HEK293 (cell line): Measurements from ENCODE around the gene WASL.

ENCODE experiments used
- CTCF ChIA-PET: fragments of 350-600 bp; formaldehyde crosslinking; extraction: SDS; loops from one replicate; lab custom pipeline; 2021; ENCODE audit warnings: antibody characterized with exemption; lab: Yijun Ruan, JAX
- POLR2A ChIA-PET: fragments of 300-600 bp; formaldehyde crosslinking; extraction: SDS; loops from one replicate; lab custom pipeline; 2020; ENCODE audit warnings: antibody characterized with exemption, inconsistent platforms; lab: Yijun Ruan, JAX
- H3K27ac ChIP-seq: fragments of 200-500 bp; sonication (Bioruptor generic); 2 replicates; pipeline ENCODE4 v1.5.1; 2014; ENCODE audit warnings: low read depth, low read length, control low read depth, inconsistent platforms; ENCODE audit errors: extremely low read depth
- H3K36me3 ChIP-seq, 2 experiments: fragments of 200-500 bp in 1 of 2; sonication (Bioruptor generic) in 1 of 2; 1 replicate in 1 of 2; 2 replicates in 1 of 2; pipeline ENCODE4 v1.5.1; 2014 to 2017; ENCODE audit warnings: inconsistent platforms in 2 of 2, low read length in 2 of 2; ENCODE audit not compliant: control insufficient read depth in 2 of 2, insufficient read depth in 1 of 2
- H3K4me1 ChIP-seq: fragments of 200-500 bp; sonication (Bioruptor generic); 2 replicates; pipeline ENCODE4 v1.5.1; 2014; ENCODE audit warnings: mild to moderate bottlenecking, low read length, inconsistent platforms; ENCODE audit not compliant: control insufficient read depth, insufficient read depth
- H3K4me3 ChIP-seq: 2 replicates; pipeline ENCODE4 v1.5.1; 2011; ENCODE audit warnings: low read depth, mild to moderate bottlenecking, control low read depth, low read length, moderate library complexity
- H3K9me3 ChIP-seq: fragments of 200-500 bp; sonication (Bioruptor generic); 2 replicates; pipeline ENCODE4 v1.5.1; 2014; ENCODE audit warnings: low read depth, low read length, inconsistent platforms; ENCODE audit not compliant: control insufficient read depth, insufficient read depth
- KLF10 ChIP-seq: fragments of 450-650 bp; IDR thresholded peaks from 2 replicates; pipeline ENCODE4 v1.5.1; 2018; ENCODE audit warnings: missing biosample characterization, mild to moderate bottlenecking, missing genetic modification characterization
- PRDM1 ChIP-seq: fragments of 450-650 bp; formaldehyde crosslinking; IDR thresholded peaks from 2 replicates; pipeline ENCODE4; 2016; ENCODE audit warnings: missing biosample characterization, missing genetic modification characterization
- SALL2 ChIP-seq: fragments of 450-650 bp; formaldehyde crosslinking; IDR thresholded peaks from 2 replicates; pipeline ENCODE4 v1.5.0; 2017; ENCODE audit warnings: missing biosample characterization, mild to moderate bottlenecking, missing genetic modification characterization, borderline replicate concordance
- ZBTB21 ChIP-seq: fragments of 450-650 bp; formaldehyde crosslinking; IDR thresholded peaks from 2 replicates; pipeline ENCODE4 v1.5.1; 2017; ENCODE audit warnings: missing biosample characterization, missing genetic modification characterization
- ZNF10 ChIP-seq: fragments of 450-650 bp; formaldehyde crosslinking; IDR thresholded peaks from 2 replicates; pipeline ENCODE4 v1.5.1; 2017; ENCODE audit warnings: missing biosample characterization, missing genetic modification characterization
- ZNF146 ChIP-seq: fragments of 450-650 bp; formaldehyde crosslinking; IDR thresholded peaks from 2 replicates; pipeline ENCODE4 v1.5.1; 2016; ENCODE audit warnings: missing biosample characterization, missing genetic modification characterization
- ZNF16 ChIP-seq: fragments of 450-650 bp; formaldehyde crosslinking; IDR thresholded peaks from 2 replicates; pipeline ENCODE4 v1.5.1; 2016; ENCODE audit warnings: low read depth, missing biosample characterization, missing genetic modification characterization
- ZNF214 ChIP-seq: fragments of 450-650 bp; formaldehyde crosslinking; IDR thresholded peaks from 2 replicates; pipeline ENCODE4 v1.5.1; 2017; ENCODE audit warnings: missing biosample characterization, mild to moderate bottlenecking, missing genetic modification characterization, borderline replicate concordance
- ZNF311 ChIP-seq: fragments of 450-650 bp; formaldehyde crosslinking; IDR thresholded peaks from 2 replicates; pipeline ENCODE4 v1.5.1; 2017; ENCODE audit warnings: missing biosample characterization, missing genetic modification characterization, borderline replicate concordance
- ZNF394 ChIP-seq: fragments of 450-650 bp; formaldehyde crosslinking; IDR thresholded peaks from 2 replicates; pipeline ENCODE4 v1.5.1; 2016; ENCODE audit warnings: missing biosample characterization, missing genetic modification characterization, mild to moderate bottlenecking, moderate library complexity, borderline replicate concordance
- ZNF521 ChIP-seq: fragments of 450-650 bp; formaldehyde crosslinking; IDR thresholded peaks from 2 replicates; pipeline ENCODE4 v1.5.1; 2017; ENCODE audit warnings: missing biosample characterization, mild to moderate bottlenecking, missing genetic modification characterization
- ZNF555 ChIP-seq: fragments of 450-650 bp; formaldehyde crosslinking; conservative IDR thresholded peaks from 2 replicates; pipeline ENCODE4 v1.5.1; 2017; ENCODE audit warnings: missing biosample characterization, mild to moderate bottlenecking, missing genetic modification characterization, inconsistent platforms
- ZNF560 ChIP-seq: fragments of 450-650 bp; formaldehyde crosslinking; IDR thresholded peaks from 2 replicates; pipeline ENCODE4 v1.5.1; 2017; ENCODE audit warnings: missing biosample characterization, missing genetic modification characterization, borderline replicate concordance
- ZNF571 ChIP-seq: fragments of 450-650 bp; formaldehyde crosslinking; IDR thresholded peaks from 2 replicates; pipeline ENCODE4 v1.5.0; 2017; ENCODE audit warnings: missing biosample characterization, missing genetic modification characterization
- ZNF610 ChIP-seq: fragments of 450-650 bp; formaldehyde crosslinking; IDR thresholded peaks from 2 replicates; pipeline ENCODE4 v1.5.1; 2016; ENCODE audit warnings: missing biosample characterization, missing genetic modification characterization, borderline replicate concordance
- ZNF701 ChIP-seq: fragments of 450-650 bp; formaldehyde crosslinking; IDR thresholded peaks from 2 replicates; pipeline ENCODE4 v1.5.1; 2016; ENCODE audit warnings: missing biosample characterization, missing genetic modification characterization
- TF ChIP-seq, protein P1 (sequence below): fragments of 450-650 bp; formaldehyde crosslinking; IDR thresholded peaks from 2 replicates; pipeline ENCODE4 v1.5.1; 2016; ENCODE audit warnings: missing biosample characterization, missing genetic modification characterization, low read depth
- TF ChIP-seq, protein P2 (sequence below): fragments of 450-650 bp; formaldehyde crosslinking; IDR thresholded peaks from 2 replicates; pipeline ENCODE4 v1.5.1; 2016; ENCODE audit warnings: missing biosample characterization, missing genetic modification characterization
- TF ChIP-seq, protein P3 (sequence below): fragments of 450-650 bp; formaldehyde crosslinking; IDR thresholded peaks from 2 replicates; pipeline ENCODE4 v1.5.1; 2016; ENCODE audit warnings: missing biosample characterization, missing genetic modification characterization
- TF ChIP-seq, protein P4 (sequence below): fragments of 450-650 bp; formaldehyde crosslinking; IDR thresholded peaks from 2 replicates; pipeline ENCODE4 v1.5.1; 2016; ENCODE audit warnings: missing biosample characterization, missing genetic modification characterization
- TF ChIP-seq, protein P5 (sequence below): fragments of 450-650 bp; formaldehyde crosslinking; IDR thresholded peaks from 2 replicates; pipeline ENCODE4 v1.5.1; 2016; ENCODE audit warnings: missing biosample characterization, missing genetic modification characterization
- TF ChIP-seq, protein P6 (sequence below): fragments of 450-650 bp; formaldehyde crosslinking; IDR thresholded peaks from 2 replicates; pipeline ENCODE4 v1.5.1; 2016; ENCODE audit warnings: missing biosample characterization, missing genetic modification characterization
- TF ChIP-seq, protein P7 (sequence below): fragments of 450-650 bp; IDR thresholded peaks from 2 replicates; pipeline ENCODE4 v1.5.1; 2018; ENCODE audit warnings: missing biosample characterization, mild to moderate bottlenecking, missing genetic modification characterization

WASL gene

DNA sequence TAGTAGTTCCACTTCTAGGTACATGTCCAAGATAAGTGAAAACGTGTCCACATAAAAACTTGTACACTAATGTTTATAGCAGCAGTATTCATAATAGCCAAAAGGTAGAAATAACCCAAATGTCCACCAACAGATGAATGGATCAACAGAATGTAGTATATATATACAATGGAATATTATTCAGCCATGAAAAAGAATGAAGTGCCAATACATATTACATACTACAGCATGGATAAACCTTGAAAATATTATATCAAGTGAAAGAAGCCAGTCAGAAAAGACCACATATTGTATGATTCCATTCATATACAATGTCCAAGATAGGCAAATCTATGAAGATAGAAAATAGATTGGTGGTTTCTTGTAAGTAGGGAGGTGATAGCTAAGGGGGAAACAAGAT lies 47.8 kb upstream of the WASL start:
- POLR2A ChIA-PET = no interaction called here
- H3K36me3 ChIP-seq = no peaks in the 10 kb centered on the region
- TF ChIP-seq, protein P1, sequence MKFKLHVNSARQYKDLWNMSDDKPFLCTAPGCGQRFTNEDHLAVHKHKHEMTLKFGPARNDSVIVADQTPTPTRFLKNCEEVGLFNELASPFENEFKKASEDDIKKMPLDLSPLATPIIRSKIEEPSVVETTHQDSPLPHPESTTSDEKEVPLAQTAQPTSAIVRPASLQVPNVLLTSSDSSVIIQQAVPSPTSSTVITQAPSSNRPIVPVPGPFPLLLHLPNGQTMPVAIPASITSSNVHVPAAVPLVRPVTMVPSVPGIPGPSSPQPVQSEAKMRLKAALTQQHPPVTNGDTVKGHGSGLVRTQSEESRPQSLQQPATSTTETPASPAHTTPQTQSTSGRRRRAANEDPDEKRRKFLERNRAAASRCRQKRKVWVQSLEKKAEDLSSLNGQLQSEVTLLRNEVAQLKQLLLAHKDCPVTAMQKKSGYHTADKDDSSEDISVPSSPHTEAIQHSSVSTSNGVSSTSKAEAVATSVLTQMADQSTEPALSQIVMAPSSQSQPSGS (tag by site-specific recombination) = no peak
- peak; percentile 89 for TF ChIP-seq ZNF146
- TF ChIP-seq PRDM1 (tag by site-specific recombination) = no peak
- TF ChIP-seq, protein P2, sequence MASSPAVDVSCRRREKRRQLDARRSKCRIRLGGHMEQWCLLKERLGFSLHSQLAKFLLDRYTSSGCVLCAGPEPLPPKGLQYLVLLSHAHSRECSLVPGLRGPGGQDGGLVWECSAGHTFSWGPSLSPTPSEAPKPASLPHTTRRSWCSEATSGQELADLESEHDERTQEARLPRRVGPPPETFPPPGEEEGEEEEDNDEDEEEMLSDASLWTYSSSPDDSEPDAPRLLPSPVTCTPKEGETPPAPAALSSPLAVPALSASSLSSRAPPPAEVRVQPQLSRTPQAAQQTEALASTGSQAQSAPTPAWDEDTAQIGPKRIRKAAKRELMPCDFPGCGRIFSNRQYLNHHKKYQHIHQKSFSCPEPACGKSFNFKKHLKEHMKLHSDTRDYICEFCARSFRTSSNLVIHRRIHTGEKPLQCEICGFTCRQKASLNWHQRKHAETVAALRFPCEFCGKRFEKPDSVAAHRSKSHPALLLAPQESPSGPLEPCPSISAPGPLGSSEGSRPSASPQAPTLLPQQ (tag by site-specific recombination) = no peak
- TF ChIP-seq ZNF10 = no peak
- no peak for TF ChIP-seq ZNF521
- TF ChIP-seq, protein P3, sequence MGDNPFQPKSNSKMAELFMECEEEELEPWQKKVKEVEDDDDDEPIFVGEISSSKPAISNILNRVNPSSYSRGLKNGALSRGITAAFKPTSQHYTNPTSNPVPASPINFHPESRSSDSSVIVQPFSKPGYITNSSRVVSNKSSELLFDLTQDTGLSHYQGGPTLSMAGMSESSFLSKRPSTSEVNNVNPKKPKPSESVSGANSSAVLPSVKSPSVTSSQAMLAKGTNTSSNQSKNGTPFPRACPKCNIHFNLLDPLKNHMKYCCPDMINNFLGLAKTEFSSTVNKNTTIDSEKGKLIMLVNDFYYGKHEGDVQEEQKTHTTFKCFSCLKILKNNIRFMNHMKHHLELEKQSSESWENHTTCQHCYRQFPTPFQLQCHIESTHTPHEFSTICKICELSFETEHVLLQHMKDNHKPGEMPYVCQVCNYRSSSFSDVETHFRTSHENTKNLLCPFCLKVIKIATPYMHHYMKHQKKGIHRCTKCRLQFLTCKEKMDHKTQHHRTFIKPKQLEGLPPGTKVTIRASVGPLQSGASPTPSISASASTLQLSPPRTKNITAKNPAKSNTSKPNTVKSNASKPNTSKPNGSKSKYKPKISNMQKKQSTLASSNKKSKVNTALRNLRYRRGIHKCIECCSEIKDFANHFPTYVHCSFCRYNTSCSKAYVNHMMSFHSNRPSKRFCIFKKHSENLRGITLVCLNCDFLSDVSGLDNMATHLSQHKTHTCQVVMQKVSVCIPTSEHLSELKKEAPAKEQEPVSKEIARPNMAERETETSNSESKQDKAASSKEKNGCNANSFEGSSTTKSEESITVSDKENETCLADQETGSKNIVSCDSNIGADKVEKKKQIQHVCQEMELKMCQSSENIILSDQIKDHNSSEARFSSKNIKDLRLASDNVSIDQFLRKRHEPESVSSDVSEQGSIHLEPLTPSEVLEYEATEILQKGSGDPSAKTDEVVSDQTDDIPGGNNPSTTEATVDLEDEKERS (tag by site-specific recombination) = no peak
- TF ChIP-seq, all 188 proteins: peak for 1
- H3K9me3 ChIP-seq = no peaks in the 10 kb centered on the region
- H3K27ac ChIP-seq = no peak overlapping the region
- no peak overlapping the region for H3K4me3 ChIP-seq
- peaks cover 13% of the 10 kb centered on the region; the same call in 1 of the 2 replicates for H3K4me1 ChIP-seq
- CTCF ChIA-PET = interaction anchor here (0.6 to 5.3 kb wide), 7 partner anchors 8 to 114 kb away, joined by 3 to 74 read pairs (median 10); no protein-coding TSS in a partner anchor

DNA sequence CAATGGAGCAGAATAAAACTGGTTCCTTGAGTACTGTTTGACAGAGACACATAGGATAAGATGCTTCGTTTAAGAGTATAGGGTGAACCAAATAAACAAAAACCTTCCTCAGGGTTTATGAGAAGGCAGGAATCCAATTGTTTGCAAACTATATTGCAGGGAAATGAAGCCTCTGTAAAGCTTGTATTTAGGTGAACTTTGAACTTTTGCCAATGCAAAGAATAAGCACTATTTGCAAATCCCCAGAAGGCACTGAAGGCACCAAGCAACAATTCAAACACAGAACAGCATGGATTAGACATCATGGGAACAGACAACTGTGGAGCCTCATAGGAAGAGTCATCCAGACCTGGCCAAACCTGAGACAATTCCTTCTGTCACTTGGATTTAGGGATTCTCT lies 47.1 kb upstream of the WASL start:
- no peak overlapping the region for H3K27ac ChIP-seq
- ChIA-PET CTCF (interaction anchor here (4.3 to 5.3 kb wide), 2 partner anchors 69 to 76 kb away, joined by 73 to 74 read pairs; no protein-coding TSS in a partner anchor), POLR2A (no interaction called here)
- H3K36me3 ChIP-seq = no peaks in the 10 kb centered on the region
- H3K4me3 ChIP-seq = no peak overlapping the region
- H3K9me3 ChIP-seq = no peaks in the 10 kb centered on the region
- peaks cover 13% of the 10 kb centered on the region; the same call in 1 of the 2 replicates for H3K4me1 ChIP-seq
- TF ChIP-seq KLF10 (tag by site-specific recombination) (no peak), ZNF16 (no peak), ZBTB21 (tag by site-specific recombination) (no peak), ZNF214 (no peak), ZNF311 (tag by site-specific recombination) (no peak), ZNF560 (tag by site-specific recombination) (no peak), SALL2 (no peak), ZNF394 (tag by site-specific recombination) (no peak), PRDM1 (tag by site-specific recombination) (no peak), ZNF610 (tag by site-specific recombination) (no peak), ZNF571 (no peak), ZNF701 (tag by site-specific recombination) (no peak), ZNF555 (tag by site-specific recombination) (no peak), ZNF521 (no peak)
- TF ChIP-seq, protein P4, sequence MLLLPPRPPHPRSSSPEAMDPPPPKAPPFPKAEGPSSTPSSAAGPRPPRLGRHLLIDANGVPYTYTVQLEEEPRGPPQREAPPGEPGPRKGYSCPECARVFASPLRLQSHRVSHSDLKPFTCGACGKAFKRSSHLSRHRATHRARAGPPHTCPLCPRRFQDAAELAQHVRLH (tag by site-specific recombination) = no peak
- TF ChIP-seq, protein P5, sequence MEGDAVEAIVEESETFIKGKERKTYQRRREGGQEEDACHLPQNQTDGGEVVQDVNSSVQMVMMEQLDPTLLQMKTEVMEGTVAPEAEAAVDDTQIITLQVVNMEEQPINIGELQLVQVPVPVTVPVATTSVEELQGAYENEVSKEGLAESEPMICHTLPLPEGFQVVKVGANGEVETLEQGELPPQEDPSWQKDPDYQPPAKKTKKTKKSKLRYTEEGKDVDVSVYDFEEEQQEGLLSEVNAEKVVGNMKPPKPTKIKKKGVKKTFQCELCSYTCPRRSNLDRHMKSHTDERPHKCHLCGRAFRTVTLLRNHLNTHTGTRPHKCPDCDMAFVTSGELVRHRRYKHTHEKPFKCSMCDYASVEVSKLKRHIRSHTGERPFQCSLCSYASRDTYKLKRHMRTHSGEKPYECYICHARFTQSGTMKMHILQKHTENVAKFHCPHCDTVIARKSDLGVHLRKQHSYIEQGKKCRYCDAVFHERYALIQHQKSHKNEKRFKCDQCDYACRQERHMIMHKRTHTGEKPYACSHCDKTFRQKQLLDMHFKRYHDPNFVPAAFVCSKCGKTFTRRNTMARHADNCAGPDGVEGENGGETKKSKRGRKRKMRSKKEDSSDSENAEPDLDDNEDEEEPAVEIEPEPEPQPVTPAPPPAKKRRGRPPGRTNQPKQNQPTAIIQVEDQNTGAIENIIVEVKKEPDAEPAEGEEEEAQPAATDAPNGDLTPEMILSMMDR (tag by site-specific recombination) = no peak
- TF ChIP-seq, protein P6, sequence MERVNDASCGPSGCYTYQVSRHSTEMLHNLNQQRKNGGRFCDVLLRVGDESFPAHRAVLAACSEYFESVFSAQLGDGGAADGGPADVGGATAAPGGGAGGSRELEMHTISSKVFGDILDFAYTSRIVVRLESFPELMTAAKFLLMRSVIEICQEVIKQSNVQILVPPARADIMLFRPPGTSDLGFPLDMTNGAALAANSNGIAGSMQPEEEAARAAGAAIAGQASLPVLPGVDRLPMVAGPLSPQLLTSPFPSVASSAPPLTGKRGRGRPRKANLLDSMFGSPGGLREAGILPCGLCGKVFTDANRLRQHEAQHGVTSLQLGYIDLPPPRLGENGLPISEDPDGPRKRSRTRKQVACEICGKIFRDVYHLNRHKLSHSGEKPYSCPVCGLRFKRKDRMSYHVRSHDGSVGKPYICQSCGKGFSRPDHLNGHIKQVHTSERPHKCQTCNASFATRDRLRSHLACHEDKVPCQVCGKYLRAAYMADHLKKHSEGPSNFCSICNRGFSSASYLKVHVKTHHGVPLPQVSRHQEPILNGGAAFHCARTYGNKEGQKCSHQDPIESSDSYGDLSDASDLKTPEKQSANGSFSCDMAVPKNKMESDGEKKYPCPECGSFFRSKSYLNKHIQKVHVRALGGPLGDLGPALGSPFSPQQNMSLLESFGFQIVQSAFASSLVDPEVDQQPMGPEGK (tag by site-specific recombination) = no peak
- TF ChIP-seq, protein P7, sequence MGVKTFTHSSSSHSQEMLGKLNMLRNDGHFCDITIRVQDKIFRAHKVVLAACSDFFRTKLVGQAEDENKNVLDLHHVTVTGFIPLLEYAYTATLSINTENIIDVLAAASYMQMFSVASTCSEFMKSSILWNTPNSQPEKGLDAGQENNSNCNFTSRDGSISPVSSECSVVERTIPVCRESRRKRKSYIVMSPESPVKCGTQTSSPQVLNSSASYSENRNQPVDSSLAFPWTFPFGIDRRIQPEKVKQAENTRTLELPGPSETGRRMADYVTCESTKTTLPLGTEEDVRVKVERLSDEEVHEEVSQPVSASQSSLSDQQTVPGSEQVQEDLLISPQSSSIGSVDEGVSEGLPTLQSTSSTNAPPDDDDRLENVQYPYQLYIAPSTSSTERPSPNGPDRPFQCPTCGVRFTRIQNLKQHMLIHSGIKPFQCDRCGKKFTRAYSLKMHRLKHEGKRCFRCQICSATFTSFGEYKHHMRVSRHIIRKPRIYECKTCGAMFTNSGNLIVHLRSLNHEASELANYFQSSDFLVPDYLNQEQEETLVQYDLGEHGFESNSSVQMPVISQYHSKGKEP = no peak
